GM23248 (cell line): ENCODE data around the gene GUCA2A.

ENCODE experiments used
- EZH2 ChIP-seq: fragments of 200-600 bp; sonication (generic); IDR thresholded peaks from 2 replicates; pipeline ENCODE4 v1.6.1; 2018; ENCODE audit warnings: antibody characterized with exemption, mild to moderate bottlenecking; ENCODE audit not compliant: insufficient read depth, poor library complexity, severe bottlenecking
- EZH2phosphoT487 ChIP-seq: fragments of 200-600 bp; sonication (generic); IDR thresholded peaks from 2 replicates; pipeline ENCODE4 v1.6.1; 2018; ENCODE audit warnings: antibody characterized with exemption, moderate library complexity, mild to moderate bottlenecking, low read depth; ENCODE audit not compliant: insufficient read depth

DNA sequence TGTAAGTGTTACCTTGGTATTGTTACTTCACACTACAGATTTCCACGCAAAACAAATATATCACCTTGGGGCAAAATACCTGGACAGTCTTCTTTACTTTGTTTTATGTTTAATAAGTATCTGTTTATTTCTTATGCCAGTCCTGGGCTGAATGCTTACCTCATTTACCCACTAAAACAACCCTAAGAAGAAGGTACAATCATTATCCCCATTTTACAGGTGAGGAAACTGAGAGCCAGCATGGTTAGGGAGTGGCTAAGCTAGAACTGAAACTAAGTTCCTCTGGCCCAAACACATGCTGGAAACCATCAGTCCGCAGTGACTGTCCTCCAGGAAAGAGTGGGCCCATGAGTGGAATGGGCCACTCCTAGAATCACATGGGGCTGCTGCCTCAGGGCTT, 24.4 kb downstream of the GUCA2A start:
- TF ChIP-seq EZH2 = no peak
- no peak for TF ChIP-seq EZH2phosphoT487
